Measurements from ENCODE around the gene ATN1.

The ATN1 gene

DNA sequence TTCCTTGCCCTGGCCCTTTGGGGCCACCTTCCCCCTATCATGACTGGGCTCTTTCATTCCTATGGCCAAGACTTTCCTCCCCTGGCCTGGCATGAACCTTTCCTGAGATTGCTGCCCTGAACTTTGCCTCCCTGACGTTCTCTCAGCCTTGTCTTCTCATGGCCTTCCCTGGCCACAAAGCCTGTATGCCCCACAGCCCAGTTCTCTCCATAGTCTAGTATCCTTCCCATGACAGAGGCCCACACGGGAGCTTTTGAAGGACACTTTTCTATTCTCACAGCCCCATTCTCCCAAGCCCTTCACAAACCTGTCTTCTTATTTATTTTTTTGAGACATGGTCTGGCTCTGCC lies 11.4 kb downstream of the ATN1 start:
- Histone ChIP-seq H3K27me3 (ENCODE audit: insufficient read depth, poor library complexity, severe bottlenecking) (no peaks in the 10 kb centered on the region), H3K4me3 (replicated peaks; ENCODE audit: insufficient read depth, low read length) (no peak overlapping the region), H3K27ac (replicated peaks) (no peak overlapping the region)
- TF ChIP-seq CTCF (IDR thresholded peaks at IDR 0.05; ENCODE audit: insufficient read depth, low read length): no peak
- TF ChIP-seq GABPA (IDR thresholded peaks at IDR 0.05; ENCODE audit: low read depth): no peak
- TF ChIP-seq, protein P1, sequence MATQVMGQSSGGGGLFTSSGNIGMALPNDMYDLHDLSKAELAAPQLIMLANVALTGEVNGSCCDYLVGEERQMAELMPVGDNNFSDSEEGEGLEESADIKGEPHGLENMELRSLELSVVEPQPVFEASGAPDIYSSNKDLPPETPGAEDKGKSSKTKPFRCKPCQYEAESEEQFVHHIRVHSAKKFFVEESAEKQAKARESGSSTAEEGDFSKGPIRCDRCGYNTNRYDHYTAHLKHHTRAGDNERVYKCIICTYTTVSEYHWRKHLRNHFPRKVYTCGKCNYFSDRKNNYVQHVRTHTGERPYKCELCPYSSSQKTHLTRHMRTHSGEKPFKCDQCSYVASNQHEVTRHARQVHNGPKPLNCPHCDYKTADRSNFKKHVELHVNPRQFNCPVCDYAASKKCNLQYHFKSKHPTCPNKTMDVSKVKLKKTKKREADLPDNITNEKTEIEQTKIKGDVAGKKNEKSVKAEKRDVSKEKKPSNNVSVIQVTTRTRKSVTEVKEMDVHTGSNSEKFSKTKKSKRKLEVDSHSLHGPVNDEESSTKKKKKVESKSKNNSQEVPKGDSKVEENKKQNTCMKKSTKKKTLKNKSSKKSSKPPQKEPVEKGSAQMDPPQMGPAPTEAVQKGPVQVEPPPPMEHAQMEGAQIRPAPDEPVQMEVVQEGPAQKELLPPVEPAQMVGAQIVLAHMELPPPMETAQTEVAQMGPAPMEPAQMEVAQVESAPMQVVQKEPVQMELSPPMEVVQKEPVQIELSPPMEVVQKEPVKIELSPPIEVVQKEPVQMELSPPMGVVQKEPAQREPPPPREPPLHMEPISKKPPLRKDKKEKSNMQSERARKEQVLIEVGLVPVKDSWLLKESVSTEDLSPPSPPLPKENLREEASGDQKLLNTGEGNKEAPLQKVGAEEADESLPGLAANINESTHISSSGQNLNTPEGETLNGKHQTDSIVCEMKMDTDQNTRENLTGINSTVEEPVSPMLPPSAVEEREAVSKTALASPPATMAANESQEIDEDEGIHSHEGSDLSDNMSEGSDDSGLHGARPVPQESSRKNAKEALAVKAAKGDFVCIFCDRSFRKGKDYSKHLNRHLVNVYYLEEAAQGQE (IDR thresholded peaks at IDR 0.05; ENCODE audit: insufficient replicate concordance, low read depth): no peak
- 0 out of 2 replicates have a peak, but pooled peaks have one; percentile 32 for TF ChIP-seq POLR2AphosphoS5 (IDR thresholded peaks at IDR 0.05; ENCODE audit: low read depth)
- no peak for DNase-seq (ENCODE audit: low read depth in 1 of 2, low spot score in 1 of 2)

GRCh38 chr12:6941267-6941666 lies 13.5 kb downstream of the ATN1 start:
- no peaks in the 10 kb centered on the region for H3K27me3 ChIP-seq (ENCODE audit: insufficient read depth, poor library complexity, severe bottlenecking)
- no peak for DNase-seq (ENCODE audit: low read depth in 1 of 2, low spot score in 1 of 2)
- no peak for TF ChIP-seq CTCF (IDR thresholded peaks at IDR 0.05; ENCODE audit: insufficient read depth, low read length)
- no peak for TF ChIP-seq POLR2AphosphoS5 (IDR thresholded peaks at IDR 0.05; ENCODE audit: low read depth)
- no peak for TF ChIP-seq SPI1 (IDR thresholded peaks at IDR 0.05; ENCODE audit: borderline replicate concordance, low read depth)
- TF ChIP-seq, protein P1 (IDR thresholded peaks at IDR 0.05; ENCODE audit: insufficient replicate concordance, low read depth): no peak
- no peak for TF ChIP-seq GABPA (IDR thresholded peaks at IDR 0.05; ENCODE audit: low read depth)
- H3K4me3 ChIP-seq (replicated peaks; ENCODE audit: insufficient read depth, low read length): no peak overlapping the region
- no peak overlapping the region for H3K27ac ChIP-seq (replicated peaks)

DNA sequence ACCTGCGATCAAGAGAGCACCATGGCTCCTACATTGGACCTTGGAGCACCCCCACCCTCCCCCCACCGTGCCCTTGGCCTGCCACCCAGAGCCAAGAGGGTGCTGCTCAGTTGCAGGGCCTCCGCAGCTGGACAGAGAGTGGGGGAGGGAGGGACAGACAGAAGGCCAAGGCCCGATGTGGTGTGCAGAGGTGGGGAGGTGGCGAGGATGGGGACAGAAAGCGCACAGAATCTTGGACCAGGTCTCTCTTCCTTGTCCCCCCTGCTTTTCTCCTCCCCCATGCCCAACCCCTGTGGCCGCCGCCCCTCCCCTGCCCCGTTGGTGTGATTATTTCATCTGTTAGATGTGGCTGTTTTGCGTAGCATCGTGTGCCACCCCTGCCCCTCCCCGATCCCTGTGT lies 14.0 kb downstream of the ATN1 start:
- no peak for DNase-seq (ENCODE audit: low read depth in 1 of 2, low spot score in 1 of 2)
- Histone ChIP-seq H3K27me3 (ENCODE audit: insufficient read depth, poor library complexity, severe bottlenecking) (no peaks in the 10 kb centered on the region), H3K4me3 (replicated peaks; ENCODE audit: insufficient read depth, low read length) (no peak overlapping the region), H3K27ac (replicated peaks) (no peak overlapping the region)
- TF ChIP-seq, protein P1 (IDR thresholded peaks at IDR 0.05; ENCODE audit: insufficient replicate concordance, low read depth): no peak
- no peak for TF ChIP-seq SPI1 (IDR thresholded peaks at IDR 0.05; ENCODE audit: borderline replicate concordance, low read depth)

DNA sequence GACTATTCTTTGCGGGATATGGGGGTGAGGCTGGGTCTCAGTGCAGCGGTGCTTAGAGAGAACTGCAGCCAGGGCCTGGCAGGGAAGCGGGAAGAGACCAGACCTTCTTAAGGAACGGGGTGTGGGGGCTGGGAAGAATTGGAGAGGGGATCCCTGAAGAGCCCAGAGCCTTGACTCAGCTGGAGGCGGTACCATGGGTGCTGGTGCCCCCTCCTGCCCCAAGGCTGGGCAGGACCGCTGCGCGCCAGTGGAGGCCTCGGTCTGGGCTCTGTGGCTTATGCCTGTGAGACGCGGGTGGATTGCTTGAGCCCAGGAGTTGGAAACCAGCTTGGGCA lies 14.5 kb downstream of the ATN1 start:
- Histone ChIP-seq H3K4me3 (replicated peaks; ENCODE audit: insufficient read depth, low read length) (no peak overlapping the region), H3K27me3 (ENCODE audit: insufficient read depth, poor library complexity, severe bottlenecking) (no peaks in the 10 kb centered on the region), H3K27ac (replicated peaks) (no peak overlapping the region)
- TF ChIP-seq SPI1 (IDR thresholded peaks at IDR 0.05; ENCODE audit: borderline replicate concordance, low read depth) (no peak), CTCF (IDR thresholded peaks at IDR 0.05; ENCODE audit: insufficient read depth, low read length) (no peak), GABPA (IDR thresholded peaks at IDR 0.05; ENCODE audit: low read depth) (no peak), POLR2AphosphoS5 (IDR thresholded peaks at IDR 0.05; ENCODE audit: low read depth) (no peak; the same call in 1 of the 2 replicates)
- TF ChIP-seq, protein P1 (IDR thresholded peaks at IDR 0.05; ENCODE audit: insufficient replicate concordance, low read depth): no peak
- no peak for DNase-seq (ENCODE audit: low read depth in 1 of 2, low spot score in 1 of 2)
